ENCODE data around the gene TRAPPC3. TPM values are rescaled to one million over a fixed set of nuclear protein-coding genes. Genes with fewer than 3 reads are reported as not detected.
A peak's percentile ranks its signal among the peaks of the same experiment; 100 is the strongest.

TRAPPC3 gene
- total RNA-seq, 1 experiment from 2014 or later: 119 TPM

GRCh38 chr1:36133484-36133883, 15.8 kb downstream of the TRAPPC3 start:
- no peaks in the 10 kb centered on the region for H3K9me3 ChIP-seq (ENCODE audit: low read length)
- CTCF ChIA-PET: interaction anchor here (0.5 to 1.3 kb wide), 6 partner anchors 27 to 152 kb away, joined by 3 to 11 read pairs (median 5); no protein-coding TSS in a partner anchor

GRCh38 chr1:36132029-36132428, 17.3 kb downstream of the TRAPPC3 start:
- ATAC-seq (no peak), DNase-seq (no peak)
- Histone ChIP-seq H3K9ac (ENCODE audit: low read length) (no peak overlapping the region), H3K79me2 (ENCODE audit: low read length) (no peaks in the 10 kb centered on the region), H2AFZ (ENCODE audit: low read length) (no peak overlapping the region), H4K20me1 (ENCODE audit: low read length) (no peaks in the 10 kb centered on the region), H3K9me3 (ENCODE audit: low read length) (no peaks in the 10 kb centered on the region), H3F3A (ENCODE audit: low read length, unreplicated experiment) (peaks cover 5% of the 10 kb centered on the region), H3K36me3 (ENCODE audit: low read depth, low read length) (peaks cover 8% of the 10 kb centered on the region; the same call in 1 of the 2 replicates), H3K9me2 (replicated peaks; ENCODE audit: low read length) (no peaks in the 10 kb centered on the region), H3K4me2 (ENCODE audit: low read length) (no peak overlapping the region), H3K4me1 (ENCODE audit: insufficient read depth, low read length) (peaks cover 40% of the 10 kb centered on the region), H3K27ac (ENCODE audit: low read length) (no peak overlapping the region), H3K4me3 (ENCODE audit: low read length) (no peak overlapping the region), H3K27me3 (ENCODE audit: low read length) (no peaks in the 10 kb centered on the region)
- POLR2A ChIA-PET (ENCODE audit: unreplicated experiment): no interaction called here
- no TSS peak for BruUV-seq (replicated peaks)
- intact Hi-C loops (cut with micrococcal nuclease): no loop called here
- CTCF ChIA-PET: no interaction called here
- TF ChIP-seq CTCF (conservative IDR thresholded peaks at IDR 0.05; ENCODE audit: low read depth, low read length) (no peak), EZH2phosphoT487 (IDR thresholded peaks at IDR 0.05; ENCODE audit: borderline replicate concordance, low read length) (no peak), EZH2 (IDR thresholded peaks at IDR 0.05; ENCODE audit: low read length, unreplicated experiment) (no peak)

More at GRCh38 chr1:36133484-36133883, 15.8 kb downstream of the TRAPPC3 start:
- Histone ChIP-seq H3K4me2 (ENCODE audit: low read length) (peak overlapping the region; percentile 14; the same call in 1 of the 2 replicates), H3F3A (ENCODE audit: low read length, unreplicated experiment) (peaks cover 5% of the 10 kb centered on the region), H3K4me1 (ENCODE audit: insufficient read depth, low read length) (peaks cover 49% of the 10 kb centered on the region), H3K27me3 (ENCODE audit: low read length) (no peaks in the 10 kb centered on the region), H3K79me2 (ENCODE audit: low read length) (no peaks in the 10 kb centered on the region), H3K4me3 (ENCODE audit: low read length) (no peak overlapping the region), H2AFZ (ENCODE audit: low read length) (0 out of 2 replicates have a peak overlapping the region, but pooled peaks have one; percentile 14), H3K36me3 (ENCODE audit: low read depth, low read length) (peaks cover 22% of the 10 kb centered on the region), H3K9me2 (replicated peaks; ENCODE audit: low read length) (no peaks in the 10 kb centered on the region), H3K9ac (ENCODE audit: low read length) (no peak overlapping the region), H3K27ac (ENCODE audit: low read length) (peak overlapping the region; percentile 36), H4K20me1 (ENCODE audit: low read length) (no peaks in the 10 kb centered on the region)
- BruUV-seq (replicated peaks): no TSS peak
- peak; percentile 81 for ATAC-seq
- DNase-seq: peak; percentile 95
- TF ChIP-seq CTCF (conservative IDR thresholded peaks at IDR 0.05; ENCODE audit: low read depth, low read length) (no peak), EZH2phosphoT487 (IDR thresholded peaks at IDR 0.05; ENCODE audit: borderline replicate concordance, low read length) (no peak), EZH2 (IDR thresholded peaks at IDR 0.05; ENCODE audit: low read length, unreplicated experiment) (no peak)
- intact Hi-C loops (cut with micrococcal nuclease): no loop called here
- POLR2A ChIA-PET (ENCODE audit: unreplicated experiment): interaction anchor here (0.5 kb wide), 1 partner anchor 16 kb away, joined by 3 read pairs; the partner anchor contains the start of gene TRAPPC3

GRCh38 chr1:36128905-36129206, 20.4 kb downstream of the TRAPPC3 start:
- H3K27ac ChIP-seq (ENCODE audit: low read length): no peak overlapping the region
- POLR2A ChIA-PET (ENCODE audit: unreplicated experiment): no interaction called here
- TF ChIP-seq CTCF (conservative IDR thresholded peaks at IDR 0.05; ENCODE audit: low read depth, low read length) (no peak), EZH2phosphoT487 (IDR thresholded peaks at IDR 0.05; ENCODE audit: borderline replicate concordance, low read length) (no peak)
- H3K4me3 ChIP-seq (ENCODE audit: low read length): no peak overlapping the region
- no peaks in the 10 kb centered on the region for H3K9me2 ChIP-seq (replicated peaks; ENCODE audit: low read length)
- no peak overlapping the region for H3K4me2 ChIP-seq (ENCODE audit: low read length)
- H3K9me3 ChIP-seq (ENCODE audit: low read length): no peaks in the 10 kb centered on the region
- intact Hi-C loops (cut with micrococcal nuclease): no loop called here
- peaks cover 9% of the 10 kb centered on the region for H3K4me1 ChIP-seq (ENCODE audit: insufficient read depth, low read length)
- H2AFZ ChIP-seq (ENCODE audit: low read length): no peak overlapping the region
- BruUV-seq (replicated peaks): no TSS peak
- H3K27me3 ChIP-seq (ENCODE audit: low read length): peaks cover 9% of the 10 kb centered on the region; the same call in 1 of the 2 replicates
- CTCF ChIA-PET: no interaction called here
- H3K9ac ChIP-seq (ENCODE audit: low read length): no peak overlapping the region
- no peaks in the 10 kb centered on the region for H4K20me1 ChIP-seq (ENCODE audit: low read length)
- no peaks in the 10 kb centered on the region for H3K79me2 ChIP-seq (ENCODE audit: low read length)
- H3F3A ChIP-seq (ENCODE audit: low read length, unreplicated experiment): no peaks in the 10 kb centered on the region
- no peak for DNase-seq
- ATAC-seq: no peak
- no peaks in the 10 kb centered on the region for H3K36me3 ChIP-seq (ENCODE audit: low read depth, low read length)
